Measurements from ENCODE around the gene OSMR.

- TF ChIP-seq CTCF (IDR thresholded peaks at IDR 0.05) (no peak), ZFX (IDR thresholded peaks at IDR 0.05; ENCODE audit: borderline replicate concordance) (no peak)
Measured at GRCh38 chr5:38830521-38831051, 15.2 kb upstream of the OSMR start.
